H1 (cell line): Measurements from ENCODE around the gene NFKBIZ. TPM values are rescaled to one million over a fixed set of nuclear protein-coding genes. Genes with fewer than 3 reads are reported as not detected.

ENCODE experiments used
- CTCF ChIA-PET: fragments of 300-600 bp; sonication (Branson Sonifier 250); formaldehyde crosslinking; loops from one replicate; lab custom pipeline; 2021; ENCODE audit not compliant: partially characterized antibody; lab: Charles Lee
- POLR2A ChIA-PET: fragments of 300-600 bp; sonication (Branson Sonifier 250); formaldehyde crosslinking; loops from one replicate; lab custom pipeline; 2021; ENCODE audit warnings: inconsistent platforms; ENCODE audit not compliant: partially characterized antibody; lab: Charles Lee
- DNase-seq, 2 experiments: peaks; one replicate each; pipeline versions ENCODE4 v3.0.0 to v3.0.0-alpha.2; 2010 to 2022; ENCODE audit warnings: low spot score in 2 of 2, low read depth in 1 of 2, mixed read lengths in 1 of 2
- FAIRE-seq: peaks from 2 replicates; lab custom pipeline; 2011; peaks lifted over from hg19 to GRCh38; lab: Jason Lieb, UNC
- H2AFZ ChIP-seq: 2 replicates; pipeline ENCODE4 v1.8.1; 2012; ENCODE audit warnings: low read length, inconsistent platforms
- H2AK5ac ChIP-seq: 2 replicates; pipeline ENCODE4 v1.6.1; 2013; ENCODE audit warnings: low read depth, low read length
- H2BK120ac ChIP-seq: replicated peaks from 2 replicates; pipeline ENCODE3; 2013; ENCODE audit warnings: low read depth, low read length, inconsistent platforms
- H2BK12ac ChIP-seq: 2 replicates; pipeline ENCODE4 v1.6.1; 2013; ENCODE audit warnings: low read depth, low read length
- H2BK15ac ChIP-seq: 2 replicates; pipeline ENCODE4 v1.6.1; 2013; ENCODE audit warnings: low read length
- H2BK20ac ChIP-seq: 2 replicates; pipeline ENCODE4 v1.6.1; 2013; ENCODE audit warnings: low read length
- H2BK5ac ChIP-seq: 2 replicates; pipeline ENCODE4 v1.6.1; 2013; ENCODE audit warnings: low read depth, low read length
- H3K14ac ChIP-seq: 2 replicates; pipeline ENCODE4 v1.6.1; 2013; ENCODE audit warnings: inconsistent platforms; ENCODE audit not compliant: insufficient read length
- H3K18ac ChIP-seq: 2 replicates; pipeline ENCODE4 v1.6.1; 2013; ENCODE audit warnings: low read length; ENCODE audit errors: extremely low read depth
- H3K23ac ChIP-seq: 2 replicates; pipeline ENCODE4 v1.6.1; 2013; ENCODE audit warnings: inconsistent platforms; ENCODE audit not compliant: insufficient read length
- H3K23me2 ChIP-seq: 2 replicates; pipeline ENCODE4 v1.6.1; 2013; ENCODE audit warnings: low read depth, low read length
- H3K27ac ChIP-seq: 2 replicates; pipeline ENCODE4 v1.6.1; 2011; ENCODE audit warnings: low read depth, low read length, inconsistent platforms
- H3K27me3 ChIP-seq, 4 experiments: replicated peaks in 1 of 4; 1 replicate in 1 of 4; 2 replicates in 3 of 4; pipeline versions ENCODE4 v1.6.1 to v1.8.1; 2011 to 2013; ENCODE audit warnings: low read length in 3 of 4, mild to moderate bottlenecking in 3 of 4, inconsistent platforms in 2 of 4, mixed read lengths in 2 of 4, moderate library complexity in 1 of 4; ENCODE audit not compliant: control insufficient read depth in 3 of 4, insufficient read depth in 3 of 4; ENCODE audit errors: extremely low read depth in 1 of 4
- H3K36me3 ChIP-seq, 4 experiments: 2 replicates each; pipeline versions ENCODE4 v1.6.1 to v1.8.1; 2011 to 2013; ENCODE audit warnings: mild to moderate bottlenecking in 4 of 4, low read length in 3 of 4, moderate library complexity in 2 of 4, control low read depth in 1 of 4, inconsistent platforms in 1 of 4; ENCODE audit not compliant: insufficient read depth in 4 of 4, control insufficient read depth in 2 of 4
- H3K4ac ChIP-seq: replicated peaks from 2 replicates; pipeline ENCODE3; 2013; ENCODE audit warnings: low read length, low read depth, mixed read lengths, inconsistent platforms; ENCODE audit not compliant: insufficient read length
- H3K4me1 ChIP-seq, 4 experiments: replicated peaks in 1 of 4; 1 replicate in 1 of 4; 2 replicates in 3 of 4; pipeline versions ENCODE4 v1.6.1 to v1.8.1; 2011 to 2013; ENCODE audit warnings: low read length in 3 of 4, inconsistent platforms in 2 of 4, mixed read lengths in 1 of 4; ENCODE audit not compliant: insufficient read depth in 4 of 4, control insufficient read depth in 3 of 4
- H3K4me2 ChIP-seq, 2 experiments: 2 replicates each; pipeline versions ENCODE4 v1.6.1 to v1.8.1; 2011 to 2013; ENCODE audit warnings: low read depth in 2 of 2, low read length in 2 of 2, control low read depth in 1 of 2, inconsistent platforms in 1 of 2, mild to moderate bottlenecking in 1 of 2; ENCODE audit not compliant: insufficient read depth in 1 of 2
- H3K4me3 ChIP-seq, 4 experiments: fragments of 200-600, 300-600 bp in 1 of 4; sonication (generic), shearing (Covaris generic), sonication (Bioruptor Twin) in 1 of 4; 2 replicates each; pipeline versions ENCODE4 v1.5.1 to v1.8.1; 2011 to 2016; ENCODE audit warnings: low read length in 4 of 4, low read depth in 3 of 4, control low read depth in 2 of 4, inconsistent platforms in 2 of 4, mild to moderate bottlenecking in 2 of 4, mixed read lengths in 1 of 4, moderate library complexity in 1 of 4; ENCODE audit not compliant: insufficient read depth in 2 of 4; ENCODE audit errors: extremely low read depth in 1 of 4
- H3K56ac ChIP-seq: replicated peaks from 2 replicates; pipeline ENCODE3; 2013; ENCODE audit warnings: low read depth, mild to moderate bottlenecking, mixed read lengths, low read length, inconsistent platforms; ENCODE audit not compliant: insufficient read length
- H3K79me1 ChIP-seq: 2 replicates; pipeline ENCODE4 v1.6.1; 2013; ENCODE audit warnings: low read depth, low read length, control low read depth
- H3K79me2 ChIP-seq, 2 experiments: 2 replicates each; pipeline versions ENCODE4 v1.6.1 to v1.8.1; 2012 to 2013; ENCODE audit warnings: low read length in 2 of 2, mild to moderate bottlenecking in 2 of 2, inconsistent platforms in 1 of 2; ENCODE audit not compliant: insufficient read depth in 2 of 2, control insufficient read depth in 1 of 2
- H3K9ac ChIP-seq, 4 experiments: replicated peaks in 1 of 4; 1 replicate in 1 of 4; 2 replicates in 3 of 4; pipeline versions ENCODE4 v1.6.1 to v1.8.1; 2011 to 2013; ENCODE audit warnings: low read depth in 3 of 4, low read length in 3 of 4, control low read depth in 2 of 4, mild to moderate bottlenecking in 2 of 4, moderate library complexity in 2 of 4, inconsistent platforms in 1 of 4; ENCODE audit errors: extremely low read depth in 1 of 4
- H3K9me3 ChIP-seq, 2 experiments: 2 replicates each; pipeline versions ENCODE4 v1.6.1 to v1.8.1; 2012 to 2013; ENCODE audit warnings: mild to moderate bottlenecking in 2 of 2, moderate library complexity in 2 of 2, control low read depth in 1 of 2, inconsistent platforms in 1 of 2, low read depth in 1 of 2, low read length in 1 of 2, mixed read lengths in 1 of 2; ENCODE audit not compliant: insufficient read depth in 2 of 2
- H4K20me1 ChIP-seq, 2 experiments: replicated peaks in 1 of 2; 2 replicates each; pipeline versions ENCODE3 to v1.8.1; 2011 to 2013; ENCODE audit warnings: inconsistent platforms in 2 of 2, low read length in 2 of 2, mild to moderate bottlenecking in 1 of 2; ENCODE audit not compliant: insufficient read depth in 2 of 2, control insufficient read depth in 1 of 2
- H4K5ac ChIP-seq: 2 replicates; pipeline ENCODE4 v1.6.1; 2013; ENCODE audit warnings: low read length, low read depth, mixed read lengths, inconsistent platforms; ENCODE audit not compliant: insufficient read length
- H4K8ac ChIP-seq: 2 replicates; pipeline ENCODE4 v1.8.0; 2013; ENCODE audit warnings: mild to moderate bottlenecking, moderate library complexity, low read length, inconsistent platforms; ENCODE audit not compliant: insufficient read depth; ENCODE audit errors: extremely low read depth
- H4K91ac ChIP-seq: replicated peaks from 2 replicates; pipeline ENCODE3; 2013; ENCODE audit warnings: low read length, mixed read lengths, inconsistent platforms; ENCODE audit not compliant: insufficient read length
- GABPA ChIP-seq: IDR thresholded peaks from 2 replicates; pipeline ENCODE4 v1.6.1; 2011; ENCODE audit warnings: mild to moderate bottlenecking, low read length, moderate library complexity, borderline replicate concordance; ENCODE audit not compliant: insufficient read depth
- WGBS, 2 experiments: shearing (Covaris generic) in 1 of 2; methylation state at CpG; one replicate each; pipeline versions ENCODE4 v1.1.6 to v1.1.7; 2013 to 2015; ENCODE audit warnings: low lambda C conversion rate in 2 of 2, mixed read lengths in 2 of 2, inconsistent platforms in 1 of 2, low coverage in 1 of 2, missing lambda C conversion rate in 1 of 2; ENCODE audit not compliant: insufficient replicate concordance in 2 of 2, insufficient coverage in 1 of 2, insufficient read length in 1 of 2; ENCODE audit errors: extremely low coverage in 1 of 2, missing lambda C conversion rate in 1 of 2; 5-methylcytosine and 5-hydroxymethylcytosine counted together
- polyA plus RNA-seq, 7 experiments: library from polyadenylated mRNA; depleted of rRNA in 3 of 7; stranded (reverse) in 5 of 7; unstranded in 2 of 7; fragments of >200 nt in 5 of 7; fragments of 200-250 nt in 2 of 7; gene quantifications; 1 replicate in 5 of 7; 2 replicates in 1 of 7; 4 replicates in 1 of 7; pipeline versions ENCODE4 v1.2.1 to v1.2.3, GENCODE V29; 2011 to 2013; ENCODE audit warnings: missing spikeins in 2 of 7, mixed read lengths in 2 of 7
- total RNA-seq: library from RNA; stranded (reverse); fragmentation: NEBNext Ultra II Directional; extraction: Animal tissue kit (Norgen Biotek cat#: 25700); gene quantifications from 2 replicates; pipeline ENCODE4 v1.2.1, GENCODE V29; 2021

The NFKBIZ gene
- total and polyA plus RNA-seq, 2 of the 8 experiments (the other 6 are each of a cell fraction or from before 2014, with no cell fraction given) = 7.2 to 24.5 TPM

GRCh38 chr3:101854608-101855304 is 5.4 kb downstream of the NFKBIZ start:
- no peak for FAIRE-seq

More at GRCh38 chr3:101854608-101855304, 5.4 kb downstream of the NFKBIZ start:
- ChIA-PET CTCF (interaction anchor here (1.8 to 2.4 kb wide), 2 partner anchors 27 to 41 kb away, joined by 3 to 11 read pairs; no protein-coding TSS in a partner anchor), POLR2A (interaction anchor here (0.9 kb wide), 1 partner anchor 9 kb away, joined by 4 read pairs; no protein-coding TSS in a partner anchor)
- no peak overlapping the region for H3K27ac ChIP-seq
- no peaks in the 10 kb centered on the region for H3K79me1 ChIP-seq
- no peak overlapping the region for H4K5ac ChIP-seq
- H3K18ac ChIP-seq = no peak overlapping the region
- H2BK120ac ChIP-seq = no peak overlapping the region
- no peak overlapping the region for H2BK12ac ChIP-seq
- H3K4me1 ChIP-seq = no peaks in the 10 kb centered on the region
- no peak for DNase-seq
- H2AK5ac ChIP-seq = no peak overlapping the region
- WGBS, 2 experiments = 98% methylated on average over 2 of the region's 2 CpGs; no CpG with 5 or more reads in 1 of the 2 experiments
- TF ChIP-seq GABPA = no peak
- no peak overlapping the region for H3K4me2 ChIP-seq
- no peak overlapping the region for H2BK15ac ChIP-seq
- H4K91ac ChIP-seq = no peak overlapping the region
- H3K4ac ChIP-seq = no peak overlapping the region
- H4K20me1 ChIP-seq = peaks cover 3 to 11% of the 10 kb centered on the region in 2 experiments
- no peak overlapping the region for H2BK5ac ChIP-seq
- peaks cover 37 to 81% (median 65%) of the 10 kb centered on the region in 4 experiments for H3K36me3 ChIP-seq
- H3K14ac ChIP-seq = no peak overlapping the region
- H3K23ac ChIP-seq = no peak overlapping the region
- no peak overlapping the region for H3K56ac ChIP-seq
- H3K9ac ChIP-seq = no peak overlapping the region
- H2AFZ ChIP-seq = no peak overlapping the region
- H3K23me2 ChIP-seq = no peaks in the 10 kb centered on the region
- no peak overlapping the region for H4K8ac ChIP-seq
- H3K79me2 ChIP-seq = peaks cover 13 to 35% of the 10 kb centered on the region in 2 experiments; a peak in 3 of 4 replicates
- H2BK20ac ChIP-seq = no peak overlapping the region
- no peak overlapping the region for H3K4me3 ChIP-seq
- peaks cover 0 to 1% (median 0%) of the 10 kb centered on the region in 4 experiments; a peak in 1 of 7 replicates for H3K27me3 ChIP-seq
- no peaks in the 10 kb centered on the region for H3K9me3 ChIP-seq
